Measurements from ENCODE around the gene ZNF714. TPM values are rescaled to one million over a fixed set of nuclear protein-coding genes. Genes with fewer than 3 reads are reported as not detected.
A peak's percentile ranks its signal among the peaks of the same experiment; 100 is the strongest.

Gene ZNF714
- total RNA-seq, 1 donor = 5.1 TPM

GRCh38 chr19:21130097-21130775 lies 48.2 kb downstream of the ZNF714 start:
- Histone ChIP-seq H3K27me3 (ENCODE audit: insufficient read depth, low read length) (no peaks in the 10 kb centered on the region), H4K20me1 (ENCODE audit: insufficient read depth, low read length) (no peaks in the 10 kb centered on the region), H3K79me2 (ENCODE audit: insufficient read depth, low read length) (no peaks in the 10 kb centered on the region), H3K27ac (ENCODE audit: low read depth, low read length) (no peak overlapping the region), H3K4me2 (ENCODE audit: insufficient read depth, low read length) (no peak overlapping the region), H3K36me3 (ENCODE audit: insufficient read depth, low read length) (no peaks in the 10 kb centered on the region), H3K9me3 (ENCODE audit: low read depth, low read length) (no peaks in the 10 kb centered on the region), H3K4me1 (ENCODE audit: insufficient read depth, low read length) (no peaks in the 10 kb centered on the region), H2AFZ (ENCODE audit: low read length) (no peak overlapping the region), H3K4me3 (ENCODE audit: insufficient read depth, low read length) (no peak overlapping the region)
- no peak for TF ChIP-seq CTCF (IDR thresholded peaks at IDR 0.05; ENCODE audit: extremely low read depth, low read depth, low read length)
- DNase-seq (ENCODE audit: insufficient read length, low spot score, missing footprints) = no peak

- Histone ChIP-seq H3K4me1 (ENCODE audit: insufficient read depth, low read length) (no peaks in the 10 kb centered on the region), H3K27ac (ENCODE audit: low read depth, low read length) (no peak overlapping the region), H3K27me3 (ENCODE audit: insufficient read depth, low read length) (no peaks in the 10 kb centered on the region), H2AFZ (ENCODE audit: low read length) (no peak overlapping the region), H3K79me2 (ENCODE audit: insufficient read depth, low read length) (no peaks in the 10 kb centered on the region), H3K4me3 (ENCODE audit: insufficient read depth, low read length) (no peak overlapping the region), H3K36me3 (ENCODE audit: insufficient read depth, low read length) (no peaks in the 10 kb centered on the region), H4K20me1 (ENCODE audit: insufficient read depth, low read length) (no peaks in the 10 kb centered on the region), H3K4me2 (ENCODE audit: insufficient read depth, low read length) (no peak overlapping the region), H3K9me3 (ENCODE audit: low read depth, low read length) (no peaks in the 10 kb centered on the region)
- no peak for TF ChIP-seq CTCF (IDR thresholded peaks at IDR 0.05; ENCODE audit: extremely low read depth, low read depth, low read length)
- no peak for DNase-seq (ENCODE audit: insufficient read length, low spot score, missing footprints)
Observed at GRCh38 chr19:21133633-21134032, 51.6 kb downstream of the ZNF714 start.

- H3K4me3 ChIP-seq (ENCODE audit: insufficient read depth, low read length) = no peak overlapping the region
- H3K27ac ChIP-seq (ENCODE audit: low read depth, low read length) = no peak overlapping the region
- peak; percentile 10 for DNase-seq (ENCODE audit: insufficient read length, low spot score, missing footprints)
- no peaks in the 10 kb centered on the region for H3K27me3 ChIP-seq (ENCODE audit: insufficient read depth, low read length)
- H3K4me1 ChIP-seq (ENCODE audit: insufficient read depth, low read length) = no peaks in the 10 kb centered on the region
- no peak for TF ChIP-seq CTCF (IDR thresholded peaks at IDR 0.05; ENCODE audit: extremely low read depth, low read depth, low read length)
- no peak overlapping the region for H3K4me2 ChIP-seq (ENCODE audit: insufficient read depth, low read length)
- no peaks in the 10 kb centered on the region for H3K79me2 ChIP-seq (ENCODE audit: insufficient read depth, low read length)
- no peaks in the 10 kb centered on the region for H3K9me3 ChIP-seq (ENCODE audit: low read depth, low read length)
- H2AFZ ChIP-seq (ENCODE audit: low read length) = no peak overlapping the region
- no peaks in the 10 kb centered on the region for H4K20me1 ChIP-seq (ENCODE audit: insufficient read depth, low read length)
- H3K36me3 ChIP-seq (ENCODE audit: insufficient read depth, low read length) = no peaks in the 10 kb centered on the region
Observed at GRCh38 chr19:21134934-21135366, 52.9 kb downstream of the ZNF714 start.

- Histone ChIP-seq H3K4me3 (ENCODE audit: insufficient read depth, low read length) (no peak overlapping the region), H3K79me2 (ENCODE audit: insufficient read depth, low read length) (no peaks in the 10 kb centered on the region), H3K4me2 (ENCODE audit: insufficient read depth, low read length) (no peak overlapping the region), H3K27ac (ENCODE audit: low read depth, low read length) (no peak overlapping the region), H3K27me3 (ENCODE audit: insufficient read depth, low read length) (no peaks in the 10 kb centered on the region), H3K36me3 (ENCODE audit: insufficient read depth, low read length) (no peaks in the 10 kb centered on the region), H3K4me1 (ENCODE audit: insufficient read depth, low read length) (no peaks in the 10 kb centered on the region), H3K9me3 (ENCODE audit: low read depth, low read length) (no peaks in the 10 kb centered on the region), H2AFZ (ENCODE audit: low read length) (no peak overlapping the region), H4K20me1 (ENCODE audit: insufficient read depth, low read length) (no peaks in the 10 kb centered on the region)
- DNase-seq (ENCODE audit: insufficient read length, low spot score, missing footprints) = no peak
- no peak for TF ChIP-seq CTCF (IDR thresholded peaks at IDR 0.05; ENCODE audit: extremely low read depth, low read depth, low read length)
Observed at GRCh38 chr19:21135433-21135832, 53.4 kb downstream of the ZNF714 start.
